ENCODE measurements around the gene SELPLG. TPM values are rescaled to one million over a fixed set of nuclear protein-coding genes. Genes with fewer than 3 reads are reported as not detected.
A peak's percentile ranks its signal among the peaks of the same experiment; 100 is the strongest.

Gene SELPLG
- polyA plus RNA-seq, 3 donors from 2014 or later = 429 to 815 (median 508) TPM

GRCh38 chr12:108618079-108618952 is 15.4 kb downstream of the SELPLG start:
- peaks cover 4 to 10% (median 5%) of the 10 kb centered on the region in 3 donors for H3K27me3 Mint-ChIP-seq (ENCODE audit: low read depth in 3 of 3)
- H3K9me3 Mint-ChIP-seq = peaks cover 0 to 3% (median 0%) of the 10 kb centered on the region in 6 donors
- peak; percentile 73 to 75 (median 75) for DNase-seq
- H3K4me3 Mint-ChIP-seq = peak overlapping the region; percentile 15 to 64 (median 50)
- H3K4me1 Mint-ChIP-seq = peaks cover 76 to 82% of the 10 kb centered on the region in 2 donors
- H3K36me3 Mint-ChIP-seq = peaks cover 15 to 46% (median 28%) of the 10 kb centered on the region in 3 donors
- peak overlapping the region; percentile 88 to 98 (median 95) for H3K27ac Mint-ChIP-seq

- Mint-ChIP-seq H3K4me1 (peaks cover 73 to 76% of the 10 kb centered on the region in 2 donors), H3K4me3 (peak overlapping the region; percentile 16 to 77 (median 63)), H3K27me3 (ENCODE audit: low read depth in 3 of 3) (peaks cover 4 to 6% (median 5%) of the 10 kb centered on the region in 3 donors), H3K36me3 (peaks cover 10 to 41% (median 23%) of the 10 kb centered on the region in 3 donors), H3K9me3 (peaks cover 0 to 3% (median 0%) of the 10 kb centered on the region in 6 donors), H3K27ac (peak overlapping the region; percentile 91 to 98 (median 94))
- peak; percentile 68 to 75 (median 70) for DNase-seq
Measured at GRCh38 chr12:108616941-108617858, 16.5 kb downstream of the SELPLG start.

GRCh38 chr12:108616359-108616758 is 17.3 kb downstream of the SELPLG start:
- peaks cover 8 to 34% (median 20%) of the 10 kb centered on the region in 3 donors for H3K36me3 Mint-ChIP-seq
- peak overlapping the region in 4 of 5 donors; percentile 7 to 77 (median 56) for H3K4me3 Mint-ChIP-seq
- H3K27ac Mint-ChIP-seq = peak overlapping the region; percentile 91 to 98 (median 94)
- peaks cover 69 to 76% of the 10 kb centered on the region in 2 donors for H3K4me1 Mint-ChIP-seq
- no peak for DNase-seq
- H3K27me3 Mint-ChIP-seq (ENCODE audit: low read depth in 3 of 3) = peaks cover 4 to 7% (median 6%) of the 10 kb centered on the region in 3 donors
- H3K9me3 Mint-ChIP-seq = peaks cover 0 to 3% (median 0%) of the 10 kb centered on the region in 6 donors

GRCh38 chr12:108615918-108616317 is 17.8 kb downstream of the SELPLG start:
- Mint-ChIP-seq H3K4me1 (peaks cover 65 to 73% of the 10 kb centered on the region in 2 donors), H3K4me3 (peak overlapping the region in 1 of 5 donors; percentile 77), H3K9me3 (peaks cover 0 to 3% (median 0%) of the 10 kb centered on the region in 6 donors), H3K27ac (peak overlapping the region; percentile 91 to 98 (median 94)), H3K36me3 (peaks cover 4 to 30% (median 20%) of the 10 kb centered on the region in 3 donors), H3K27me3 (ENCODE audit: low read depth in 3 of 3) (peaks cover 4 to 7% (median 5%) of the 10 kb centered on the region in 3 donors)
- no peak for DNase-seq

GRCh38 chr12:108614639-108615038 is 19.1 kb downstream of the SELPLG start:
- peaks cover 54 to 60% of the 10 kb centered on the region in 2 donors for H3K4me1 Mint-ChIP-seq
- DNase-seq = no peak
- H3K4me3 Mint-ChIP-seq = no peak overlapping the region

GRCh38 chr12:108614041-108614440 is 19.7 kb downstream of the SELPLG start:
- no peak for DNase-seq
- H3K4me1 Mint-ChIP-seq = peaks cover 48 to 54% of the 10 kb centered on the region in 2 donors
- H3K27ac Mint-ChIP-seq = peak overlapping the region in 5 of 6 donors; percentile 8 to 85 (median 69)
- H3K9me3 Mint-ChIP-seq = peaks cover 0 to 3% (median 0%) of the 10 kb centered on the region in 6 donors
- no peak overlapping the region for H3K4me3 Mint-ChIP-seq
- peaks cover 4 to 17% (median 12%) of the 10 kb centered on the region in 3 donors for H3K36me3 Mint-ChIP-seq
- peaks cover 2 to 8% (median 5%) of the 10 kb centered on the region in 3 donors for H3K27me3 Mint-ChIP-seq (ENCODE audit: low read depth in 3 of 3)

More at GRCh38 chr12:108614639-108615038, 19.1 kb downstream of the SELPLG start:
- peaks cover 3 to 8% (median 5%) of the 10 kb centered on the region in 3 donors for H3K27me3 Mint-ChIP-seq (ENCODE audit: low read depth in 3 of 3)
- peak overlapping the region in 5 of 6 donors; percentile 8 to 85 (median 69) for H3K27ac Mint-ChIP-seq
- H3K36me3 Mint-ChIP-seq = peaks cover 4 to 19% (median 12%) of the 10 kb centered on the region in 3 donors
- peaks cover 0 to 3% (median 0%) of the 10 kb centered on the region in 6 donors for H3K9me3 Mint-ChIP-seq

GRCh38 chr12:108613548-108613947 is 20.1 kb downstream of the SELPLG start:
- Mint-ChIP-seq H3K27me3 (ENCODE audit: low read depth in 3 of 3) (peaks cover 2 to 8% (median 5%) of the 10 kb centered on the region in 3 donors), H3K4me3 (no peak overlapping the region), H3K9me3 (peaks cover 0 to 3% (median 0%) of the 10 kb centered on the region in 6 donors), H3K36me3 (peaks cover 4 to 16% (median 12%) of the 10 kb centered on the region in 3 donors), H3K27ac (peak overlapping the region in 1 of 6 donors; percentile 57), H3K4me1 (peaks cover 46 to 50% of the 10 kb centered on the region in 2 donors)
- no peak for DNase-seq

- H3K27ac Mint-ChIP-seq = peak overlapping the region in 2 of 6 donors; percentile 22 to 38
- no peak for DNase-seq
- peaks cover 0 to 3% (median 0%) of the 10 kb centered on the region in 6 donors for H3K9me3 Mint-ChIP-seq
- peaks cover 38 to 42% of the 10 kb centered on the region in 2 donors for H3K4me1 Mint-ChIP-seq
- H3K27me3 Mint-ChIP-seq (ENCODE audit: low read depth in 3 of 3) = peaks cover 2 to 8% (median 3%) of the 10 kb centered on the region in 3 donors
- H3K36me3 Mint-ChIP-seq = peaks cover 4 to 12% (median 11%) of the 10 kb centered on the region in 3 donors
- H3K4me3 Mint-ChIP-seq = no peak overlapping the region
Measured at GRCh38 chr12:108612788-108613282, 20.9 kb downstream of the SELPLG start.

- Mint-ChIP-seq H3K27ac (peak overlapping the region in 4 of 6 donors; percentile 18 to 58 (median 47)), H3K4me3 (no peak overlapping the region), H3K27me3 (ENCODE audit: low read depth in 3 of 3) (peaks cover under 1 to 4% (median 3%) of the 10 kb centered on the region in 3 donors), H3K36me3 (peaks cover 4 to 11% (median 9%) of the 10 kb centered on the region in 3 donors), H3K9me3 (peaks cover 0 to 3% (median 0%) of the 10 kb centered on the region in 6 donors), H3K4me1 (peaks cover 30 to 34% of the 10 kb centered on the region in 2 donors)
- peak; percentile 59 to 65 (median 64) for DNase-seq
Measured at GRCh38 chr12:108611884-108612415, 21.7 kb downstream of the SELPLG start.

- H3K27ac Mint-ChIP-seq = peak overlapping the region in 1 of 6 donors; percentile 38
- peaks cover 23 to 24% of the 10 kb centered on the region in 2 donors for H3K4me1 Mint-ChIP-seq
- peaks cover 0 to 4% (median under 1%) of the 10 kb centered on the region in 3 donors for H3K36me3 Mint-ChIP-seq
- no peaks in the 10 kb centered on the region for H3K9me3 Mint-ChIP-seq
- H3K4me3 Mint-ChIP-seq = no peak overlapping the region
- DNase-seq = no peak
- peaks cover 0 to 7% (median 0%) of the 10 kb centered on the region in 3 donors for H3K27me3 Mint-ChIP-seq (ENCODE audit: low read depth in 3 of 3)
Measured at GRCh38 chr12:108610856-108611605, 22.7 kb downstream of the SELPLG start.

GRCh38 chr12:108610336-108610815 is 23.3 kb downstream of the SELPLG start:
- no peaks in the 10 kb centered on the region for H3K9me3 Mint-ChIP-seq
- peaks cover 0 to 11% (median 5%) of the 10 kb centered on the region in 3 donors for H3K27me3 Mint-ChIP-seq (ENCODE audit: low read depth in 3 of 3)
- H3K27ac Mint-ChIP-seq = no peak overlapping the region
- H3K4me3 Mint-ChIP-seq = no peak overlapping the region
- H3K36me3 Mint-ChIP-seq = no peaks in the 10 kb centered on the region
- no peak for DNase-seq
- H3K4me1 Mint-ChIP-seq = peaks cover 18 to 19% of the 10 kb centered on the region in 2 donors
